Choroid plexus epithelial cell (primary cell): ENCODE data around the gene DIPK1A.
A peak's percentile ranks its signal among the peaks of the same experiment; 100 is the strongest.

Experiments
- DNase-seq: peaks from one replicate; pipeline ENCODE4 v3.0.0-alpha.2; 2010; ENCODE audit warnings: low read depth
- H3K4me3 ChIP-seq: 2 replicates; pipeline ENCODE4 v1.5.1; 2011; ENCODE audit warnings: low read depth, mild to moderate bottlenecking, control low read depth, low read length, moderate library complexity
- TF ChIP-seq, protein P1 (sequence below): conservative IDR thresholded peaks from 2 replicates; pipeline ENCODE4 v1.5.1; 2011; ENCODE audit warnings: low read depth, mild to moderate bottlenecking, control low read depth, inconsistent platforms, low read length, moderate library complexity

DIPK1A gene

DNA sequence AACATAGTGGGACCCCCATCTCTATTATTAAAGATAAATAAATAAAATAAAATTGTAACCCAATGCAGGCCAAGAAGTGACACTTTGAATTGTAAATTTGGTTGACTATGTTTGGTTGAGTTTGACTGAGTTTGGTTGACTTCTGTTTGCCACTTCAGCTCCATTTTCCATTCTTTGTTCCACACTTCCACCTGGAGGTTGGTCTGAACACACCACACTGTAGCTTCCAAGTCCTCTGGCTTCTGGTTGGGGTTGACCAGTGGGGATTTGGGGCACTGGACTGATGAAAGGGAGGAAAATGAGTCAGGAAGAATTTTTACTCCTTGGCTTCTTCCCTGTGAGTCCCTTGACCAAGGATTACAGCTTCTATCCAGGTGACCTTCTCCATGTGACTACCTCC lies 40.6 kb upstream of the DIPK1A start:
- no peak for DNase-seq
- no peak overlapping the region for H3K4me3 ChIP-seq
- TF ChIP-seq, protein P1, sequence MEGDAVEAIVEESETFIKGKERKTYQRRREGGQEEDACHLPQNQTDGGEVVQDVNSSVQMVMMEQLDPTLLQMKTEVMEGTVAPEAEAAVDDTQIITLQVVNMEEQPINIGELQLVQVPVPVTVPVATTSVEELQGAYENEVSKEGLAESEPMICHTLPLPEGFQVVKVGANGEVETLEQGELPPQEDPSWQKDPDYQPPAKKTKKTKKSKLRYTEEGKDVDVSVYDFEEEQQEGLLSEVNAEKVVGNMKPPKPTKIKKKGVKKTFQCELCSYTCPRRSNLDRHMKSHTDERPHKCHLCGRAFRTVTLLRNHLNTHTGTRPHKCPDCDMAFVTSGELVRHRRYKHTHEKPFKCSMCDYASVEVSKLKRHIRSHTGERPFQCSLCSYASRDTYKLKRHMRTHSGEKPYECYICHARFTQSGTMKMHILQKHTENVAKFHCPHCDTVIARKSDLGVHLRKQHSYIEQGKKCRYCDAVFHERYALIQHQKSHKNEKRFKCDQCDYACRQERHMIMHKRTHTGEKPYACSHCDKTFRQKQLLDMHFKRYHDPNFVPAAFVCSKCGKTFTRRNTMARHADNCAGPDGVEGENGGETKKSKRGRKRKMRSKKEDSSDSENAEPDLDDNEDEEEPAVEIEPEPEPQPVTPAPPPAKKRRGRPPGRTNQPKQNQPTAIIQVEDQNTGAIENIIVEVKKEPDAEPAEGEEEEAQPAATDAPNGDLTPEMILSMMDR, result no peak

DNA sequence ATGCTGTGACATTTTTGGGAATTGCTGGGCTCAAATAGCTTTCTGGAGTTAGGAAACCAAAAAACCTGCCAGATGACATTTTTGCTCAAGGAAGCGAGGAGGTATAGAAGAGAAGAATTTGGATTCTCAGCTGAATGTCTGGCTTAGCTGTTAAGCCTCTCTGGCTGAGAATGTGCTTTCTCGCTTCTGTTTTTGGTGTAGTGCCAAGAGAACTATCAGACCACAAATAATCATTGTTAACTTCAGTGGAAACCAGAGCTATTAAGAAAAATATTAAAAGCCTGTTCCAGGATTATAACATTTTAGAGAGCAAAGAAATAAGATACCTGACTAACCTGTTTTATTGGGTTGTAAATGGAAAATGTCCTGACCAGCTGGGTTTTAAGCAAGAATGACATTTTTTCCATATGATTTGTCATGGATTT lies 39.5 kb upstream of the DIPK1A start:
- TF ChIP-seq, protein P1, result no peak
- no peak overlapping the region for H3K4me3 ChIP-seq
- peak; percentile 64 for DNase-seq

DNA sequence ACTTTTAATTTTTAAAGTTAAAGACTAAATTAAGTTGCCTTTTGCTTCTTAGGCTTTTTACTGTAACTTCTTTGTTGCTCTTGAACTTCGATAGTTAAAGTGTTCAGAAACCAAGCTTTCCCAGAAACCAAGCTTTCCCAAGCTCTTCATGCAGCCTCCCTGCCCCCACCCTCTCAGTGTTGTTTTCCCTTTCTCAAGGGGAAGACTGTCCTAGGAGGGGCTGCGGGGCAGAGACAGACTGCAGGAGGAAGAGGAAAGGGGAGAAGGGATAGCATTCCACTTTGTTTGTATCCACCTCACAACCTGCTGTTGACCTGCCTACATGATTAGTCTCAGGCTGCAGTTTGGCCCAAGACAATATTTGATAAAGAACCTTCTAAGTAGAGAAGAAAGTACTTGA lies 39.0 kb upstream of the DIPK1A start:
- no peak overlapping the region for H3K4me3 ChIP-seq
- DNase-seq, result no peak
- TF ChIP-seq, protein P1, result no peak

DNA sequence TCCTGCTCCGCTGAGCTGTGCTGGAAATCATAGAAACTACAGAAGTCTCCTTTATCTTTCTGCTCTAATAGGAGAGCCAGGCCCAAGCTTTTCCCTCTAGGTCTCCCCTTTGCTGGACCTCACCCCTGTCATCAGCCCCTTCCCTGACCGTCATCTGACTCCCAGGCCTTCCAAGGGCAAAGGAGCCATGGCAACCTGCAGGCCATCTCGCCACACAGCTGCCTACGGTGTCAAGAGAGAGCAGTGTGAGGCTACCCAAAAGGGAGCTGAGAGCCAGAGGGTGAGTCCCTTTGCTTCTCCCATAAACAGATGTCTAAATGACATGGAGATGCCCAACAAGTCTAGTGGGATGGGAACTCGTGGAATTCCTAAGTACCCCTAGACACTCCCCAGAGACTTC lies 37.6 kb upstream of the DIPK1A start:
- H3K4me3 ChIP-seq, result no peak overlapping the region
- TF ChIP-seq, protein P1, result no peak
- DNase-seq, result no peak

DNA sequence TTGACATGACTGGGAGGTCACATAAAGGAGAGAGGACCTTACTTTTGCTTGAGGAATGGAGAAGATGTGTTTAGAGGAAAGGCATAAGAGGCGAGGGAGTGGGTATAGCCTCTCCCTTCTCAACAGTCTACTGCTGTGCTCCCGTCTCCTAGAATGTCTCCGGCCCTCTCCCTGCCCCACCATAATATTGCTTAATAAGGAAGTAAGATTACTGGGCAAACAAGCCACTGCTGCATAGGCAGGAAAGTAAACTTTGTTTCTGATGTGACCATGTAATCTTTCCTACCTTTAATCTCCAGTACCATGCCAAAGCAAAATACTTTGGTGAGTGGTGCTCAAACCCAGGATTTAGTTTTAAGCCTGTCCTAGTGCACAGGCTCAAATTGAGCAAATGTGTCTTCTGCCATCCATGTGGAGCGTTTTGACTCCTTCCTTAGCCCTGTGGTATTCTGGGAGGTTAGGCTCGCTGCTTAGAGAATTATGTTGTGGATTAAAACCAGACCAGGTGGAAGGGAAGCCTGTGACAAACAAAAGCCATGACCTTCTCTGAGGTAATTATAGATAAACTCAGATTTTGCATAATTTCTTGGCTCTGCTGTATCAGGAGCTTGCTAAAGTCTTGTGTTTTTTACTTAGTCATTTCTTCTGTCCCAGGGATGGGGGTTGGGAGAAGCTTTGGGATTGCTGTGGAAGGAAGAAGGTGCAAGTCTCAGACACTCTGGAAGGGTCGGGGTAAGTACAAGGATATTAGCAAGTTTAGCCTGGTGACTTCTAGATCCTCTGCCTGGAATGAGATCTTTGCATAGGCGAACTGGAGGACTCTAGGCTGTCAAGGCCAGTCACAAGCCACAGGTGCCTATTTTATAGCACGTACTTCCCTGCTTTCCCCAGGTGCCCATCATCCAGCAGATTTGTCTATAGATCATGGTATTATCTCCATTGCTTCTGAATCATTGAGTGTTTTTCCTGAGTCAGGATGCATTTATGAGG lies 34.5 kb upstream of the DIPK1A start:
- no peak for DNase-seq
- TF ChIP-seq, protein P1, result no peak
- no peak overlapping the region for H3K4me3 ChIP-seq

DNA sequence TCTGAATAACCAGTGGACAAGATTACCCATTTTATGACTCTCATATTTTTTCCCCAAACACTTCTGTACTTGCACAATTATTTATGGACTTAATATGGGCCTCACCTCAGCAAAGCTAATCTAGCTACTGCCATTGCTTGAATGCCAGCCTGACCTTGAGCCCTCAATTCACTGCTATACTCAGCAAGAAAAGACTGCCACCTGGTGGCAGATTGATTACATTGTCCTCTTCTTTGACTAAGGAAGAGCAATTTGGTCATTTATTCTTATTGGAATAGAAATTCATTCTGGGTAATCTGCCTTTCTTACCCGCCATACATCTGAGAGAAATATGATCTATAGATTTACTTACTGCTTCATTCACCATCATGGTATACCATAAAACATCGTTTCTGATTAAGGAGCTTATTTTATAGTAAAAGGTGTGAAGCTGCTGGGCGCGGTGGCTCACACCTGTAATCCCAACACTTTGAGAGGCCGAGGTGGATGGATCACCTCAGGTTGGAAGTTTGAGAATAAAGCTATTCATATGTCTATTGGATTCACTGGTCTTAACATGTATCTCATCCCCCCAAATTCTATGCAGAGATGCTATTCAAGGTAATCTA lies 32.9 kb upstream of the DIPK1A start:
- DNase-seq, result peak; percentile 93
- TF ChIP-seq, protein P1, result peak; percentile 81
- H3K4me3 ChIP-seq, result no peak overlapping the region
